Embryonic facial prominence (tissue), 1 donor: ENCODE measurements around the gene SRGAP1.
"Not testable (repeated sequence)": the region's sequence is repeated elsewhere in the genome, so short reads cannot be mapped to it uniquely, and the experiment has no call there.

ENCODE experiments used
- DNase-seq: peaks from one replicate; pipeline ENCODE4 v3.0.0-alpha.2; 2016; ENCODE audit errors: extremely low spot score

SRGAP1 gene

GRCh38 chr12:64085154-64085553 lies 240.7 kb downstream of the SRGAP1 start:
- no peak for DNase-seq

DNA sequence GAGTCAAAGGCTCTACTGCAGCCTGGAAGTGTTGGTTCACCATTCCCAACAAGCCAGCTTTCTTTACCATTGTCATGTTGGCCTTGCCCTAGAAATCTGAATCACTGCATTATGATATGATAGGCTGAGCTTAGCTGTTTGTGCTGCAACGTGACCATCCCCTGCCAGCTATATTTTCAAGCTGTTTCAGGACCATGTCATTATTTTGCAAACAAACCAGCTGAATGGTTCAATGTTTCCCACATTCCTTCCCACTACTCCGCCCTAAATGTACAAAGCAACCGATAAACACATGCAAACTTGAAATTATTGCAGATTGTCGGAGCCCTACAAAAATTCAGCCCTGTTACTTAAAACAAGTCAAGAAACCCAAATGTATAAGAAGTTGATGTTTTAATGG lies 241.5 kb downstream of the SRGAP1 start:
- DNase-seq: no peak

DNA sequence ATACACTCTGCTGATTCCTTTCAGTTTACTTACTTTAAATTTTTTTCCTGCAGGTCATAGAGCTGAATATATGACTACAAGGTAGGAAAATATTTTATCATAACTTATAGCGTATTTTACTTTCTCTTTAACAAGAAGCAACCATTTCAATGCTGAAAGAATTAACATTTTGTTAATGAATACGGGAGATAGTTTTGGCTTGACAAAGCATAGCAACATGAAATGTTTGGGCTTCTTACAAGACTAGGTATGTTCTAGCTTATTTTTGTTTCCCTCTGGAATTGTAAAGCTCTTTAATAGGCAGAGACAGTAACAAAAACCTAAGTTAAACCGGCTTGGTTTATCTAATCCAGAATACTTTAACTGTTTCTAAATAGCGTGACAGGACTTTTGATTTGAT lies 242.4 kb downstream of the SRGAP1 start:
- no peak for DNase-seq

GRCh38 chr12:64087761-64088160 lies 243.3 kb downstream of the SRGAP1 start:
- DNase-seq: no peak

GRCh38 chr12:64088431-64089349 lies 244.2 kb downstream of the SRGAP1 start:
- DNase-seq: no peak

- no peak for DNase-seq
Observed at GRCh38 chr12:64090047-64090446, 245.5 kb downstream of the SRGAP1 start.

GRCh38 chr12:64091186-64091585 lies 246.7 kb downstream of the SRGAP1 start:
- no peak for DNase-seq

- no peak for DNase-seq
Observed at GRCh38 chr12:64092507-64093196, 248.2 kb downstream of the SRGAP1 start.

- no peak for DNase-seq
Observed at GRCh38 chr12:64093689-64094088, 249.2 kb downstream of the SRGAP1 start.

- DNase-seq: no peak
Observed at GRCh38 chr12:64097366-64098105, 253.0 kb downstream of the SRGAP1 start.

GRCh38 chr12:64098709-64099354 lies 254.3 kb downstream of the SRGAP1 start:
- no peak for DNase-seq

GRCh38 chr12:64099397-64099796 lies 254.9 kb downstream of the SRGAP1 start:
- DNase-seq: no peak

DNA sequence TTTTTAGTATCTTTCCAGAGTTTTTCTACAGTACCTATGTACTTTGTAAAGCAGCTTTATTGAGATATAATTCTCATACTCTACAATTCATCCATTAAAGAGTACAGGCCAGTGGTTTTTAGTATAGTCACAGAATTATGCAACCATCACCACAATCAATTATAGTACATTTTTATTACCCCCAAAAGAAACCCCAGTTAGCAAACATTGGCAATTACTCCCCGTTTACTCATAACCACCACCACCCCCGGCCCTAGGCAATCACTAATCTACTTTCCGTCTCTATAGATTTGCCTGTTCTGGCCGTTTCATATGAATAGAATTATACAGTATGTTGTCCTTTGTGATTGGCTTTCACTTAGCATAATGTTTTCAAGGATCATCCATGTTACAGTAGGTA lies 257.8 kb downstream of the SRGAP1 start:
- no peak for DNase-seq

- no peak for DNase-seq
Observed at GRCh38 chr12:64103825-64104740, 259.6 kb downstream of the SRGAP1 start.

DNA sequence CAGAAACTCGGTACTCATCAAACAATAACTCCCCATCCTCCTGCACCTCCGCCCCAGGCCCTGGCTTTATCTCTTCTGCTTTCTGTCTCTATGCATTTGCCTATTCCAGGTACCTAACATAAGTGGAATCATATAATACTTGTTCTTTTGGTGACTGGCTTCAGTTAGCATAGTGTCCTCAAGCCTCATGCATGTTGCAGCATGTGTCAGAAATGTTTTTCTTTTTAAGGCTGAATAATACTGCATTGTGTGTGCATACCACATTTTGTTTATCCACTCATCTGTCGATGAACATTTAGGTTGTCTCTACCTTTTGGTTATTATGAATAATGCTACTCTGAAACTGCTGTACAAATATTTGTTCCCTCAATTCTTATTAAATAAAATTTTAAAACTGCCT lies 260.5 kb downstream of the SRGAP1 start:
- no peak for DNase-seq

DNA sequence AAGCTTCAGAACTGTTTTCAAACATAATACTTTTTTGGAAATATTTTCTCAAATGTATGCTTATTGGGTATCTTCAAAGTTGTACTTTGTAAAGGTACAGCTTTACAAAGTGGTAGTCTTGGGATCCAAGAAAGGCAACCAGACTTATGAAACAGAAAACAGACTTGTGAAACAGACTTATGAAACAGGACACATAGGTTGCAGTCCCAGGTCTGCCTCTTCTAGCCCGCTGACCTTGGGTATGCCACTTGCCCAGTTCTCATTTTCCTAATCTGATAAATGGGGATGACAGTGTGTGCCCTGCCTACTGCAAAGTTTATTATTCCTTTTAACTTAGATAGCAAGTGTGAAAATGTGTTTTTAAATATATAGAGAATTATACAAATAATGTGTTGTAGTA lies 263.3 kb downstream of the SRGAP1 start:
- no peak for DNase-seq

DNA sequence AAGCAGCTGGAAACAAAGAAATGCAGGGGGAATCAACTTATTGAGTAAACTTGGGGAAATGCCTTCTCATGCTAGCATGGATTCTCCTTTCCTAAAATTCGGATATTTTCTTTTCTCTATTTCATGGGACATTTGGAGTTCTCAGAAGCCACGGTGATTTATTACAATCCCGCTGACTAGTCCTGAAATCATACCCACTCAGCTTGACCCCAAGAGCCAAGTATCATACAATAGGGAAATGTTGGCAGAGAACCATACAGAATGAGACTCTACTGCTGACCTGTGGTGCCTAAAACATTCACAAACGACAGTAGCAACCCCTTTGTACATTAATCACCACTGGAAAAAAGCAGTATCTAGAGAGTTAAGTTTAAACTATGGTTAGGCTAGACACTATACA lies 265.2 kb downstream of the SRGAP1 start:
- DNase-seq: no peak

DNA sequence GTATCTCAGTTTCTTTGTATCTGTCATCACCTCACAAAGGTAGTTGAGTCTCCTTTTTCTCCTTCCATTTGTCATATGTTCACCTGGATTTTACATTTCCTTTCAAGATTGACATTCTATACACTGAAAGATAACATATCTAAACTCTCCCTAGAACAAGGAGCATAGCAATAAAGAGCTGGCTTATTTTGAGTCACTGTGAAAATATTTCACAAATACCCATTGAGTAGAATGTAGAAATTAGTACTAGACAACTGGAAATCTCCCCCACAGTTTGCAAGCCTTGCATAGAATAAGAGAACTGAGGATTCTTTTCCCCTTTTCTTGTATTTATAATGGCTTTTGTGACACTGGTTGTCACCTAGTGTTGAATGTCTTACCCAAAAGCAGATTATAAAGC lies 266.4 kb downstream of the SRGAP1 start:
- no peak for DNase-seq

DNA sequence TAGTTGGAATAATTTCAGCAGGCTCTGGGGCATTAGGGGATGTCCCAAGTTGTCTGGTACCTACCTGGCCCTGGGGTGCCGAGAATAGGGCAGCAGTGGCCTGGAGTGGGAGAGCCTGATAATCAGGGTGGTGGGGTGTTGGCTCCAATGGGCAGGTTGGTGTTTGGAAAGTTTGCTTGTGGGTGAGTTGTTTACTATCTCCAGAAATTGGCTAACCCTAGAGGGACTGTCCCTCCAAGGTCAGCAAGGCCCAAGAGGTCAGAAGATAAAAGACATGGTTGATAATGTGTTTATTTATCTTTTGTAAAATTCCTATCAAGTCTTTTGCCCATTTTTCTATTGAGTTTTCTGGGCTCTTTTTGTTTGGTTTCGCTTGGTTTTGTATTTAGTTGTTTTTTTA lies 272.5 kb downstream of the SRGAP1 start:
- DNase-seq: no peak

DNA sequence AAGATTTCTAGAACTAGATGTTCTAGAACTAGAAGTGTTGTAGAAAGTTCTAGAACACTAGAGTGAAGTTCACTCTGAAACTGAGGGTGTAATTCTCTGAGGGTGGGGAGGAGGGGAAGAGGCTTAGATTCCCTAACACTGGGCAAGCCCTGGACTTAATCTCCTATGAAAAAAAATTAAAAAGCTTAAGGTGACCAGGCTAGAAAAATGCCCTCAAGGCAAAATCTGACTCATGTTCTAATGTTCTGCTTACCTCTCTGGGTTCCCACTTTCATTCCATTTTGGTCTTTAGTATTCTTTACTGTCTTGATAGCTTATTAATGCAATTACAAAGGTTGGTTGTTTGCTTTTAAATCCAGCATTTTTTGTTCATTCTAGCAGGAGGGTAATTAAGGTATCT lies 276.1 kb downstream of the SRGAP1 start:
- no peak for DNase-seq

- not testable (repeated sequence) for DNase-seq
Observed at GRCh38 chr12:64121086-64121485, 276.6 kb downstream of the SRGAP1 start.
